Skeletal muscle tissue (tissue), 4 donors: ENCODE measurements around the gene PAPOLG. TPM values are rescaled to one million over a fixed set of nuclear protein-coding genes. Genes with fewer than 3 reads are reported as not detected.

Experiments
- H3K27ac ChIP-seq: one replicate; pipeline ENCODE4 v1.7.0; 2013; ENCODE audit warnings: mild to moderate bottlenecking, low read depth, low read length, inconsistent platforms
- H3K27me3 ChIP-seq, 3 donors: one replicate each; pipeline ENCODE4 v1.7.0; 2013; ENCODE audit warnings: low read length in 3 of 3; ENCODE audit not compliant: control insufficient read depth in 3 of 3, insufficient read depth in 3 of 3
- H3K36me3 ChIP-seq, 3 donors: one replicate each; pipeline ENCODE4 v1.7.0; 2013; ENCODE audit warnings: low read length in 3 of 3; ENCODE audit not compliant: control insufficient read depth in 3 of 3, insufficient read depth in 3 of 3
- H3K4me1 ChIP-seq, 3 donors: one replicate each; pipeline ENCODE4 v1.7.0; 2013; ENCODE audit warnings: low read length in 3 of 3, mild to moderate bottlenecking in 3 of 3; ENCODE audit not compliant: control insufficient read depth in 3 of 3, insufficient read depth in 3 of 3
- H3K4me3 ChIP-seq, 3 donors: one replicate each; pipeline ENCODE4 v1.7.0; 2013; ENCODE audit warnings: low read length in 3 of 3
- H3K9ac ChIP-seq, 3 donors: one replicate each; pipeline ENCODE4 v1.7.0; 2013; ENCODE audit warnings: low read length in 3 of 3, mild to moderate bottlenecking in 3 of 3, moderate library complexity in 2 of 3, low read depth in 1 of 3
- H3K9me3 ChIP-seq, 3 donors: one replicate each; pipeline ENCODE4 v1.7.0; 2013; ENCODE audit warnings: low read length in 3 of 3; ENCODE audit not compliant: control insufficient read depth in 3 of 3
- total RNA-seq: library from RNA; depleted of rRNA; stranded (reverse); fragments of >200 nt; gene quantifications from one replicate; pipeline ENCODE4 v1.2.3, GENCODE V29; 2014
- donor health status: Osteomylitis.

The PAPOLG gene
- total RNA-seq, 1 donor from 2014 or later: 10.4 TPM

- Histone ChIP-seq H3K27ac (no peak overlapping the region), H3K4me1 (no peaks in the 10 kb centered on the region), H3K9ac (no peak overlapping the region), H3K9me3 (no peaks in the 10 kb centered on the region), H3K36me3 (no peaks in the 10 kb centered on the region), H3K27me3 (peaks cover 0 to 5% (median 5%) of the 10 kb centered on the region in 3 donors), H3K4me3 (no peak overlapping the region)
These were observed 76.6 kb downstream of the PAPOLG start for GRCh38 chr2:60832621-60833020.

- Histone ChIP-seq H3K36me3 (no peaks in the 10 kb centered on the region), H3K9ac (no peak overlapping the region), H3K27me3 (peaks cover 0 to 5% (median 5%) of the 10 kb centered on the region in 3 donors), H3K4me3 (no peak overlapping the region), H3K4me1 (no peaks in the 10 kb centered on the region), H3K9me3 (no peaks in the 10 kb centered on the region), H3K27ac (peak overlapping the region; percentile 36)
These were observed 78.2 kb downstream of the PAPOLG start for GRCh38 chr2:60834270-60834717.

DNA sequence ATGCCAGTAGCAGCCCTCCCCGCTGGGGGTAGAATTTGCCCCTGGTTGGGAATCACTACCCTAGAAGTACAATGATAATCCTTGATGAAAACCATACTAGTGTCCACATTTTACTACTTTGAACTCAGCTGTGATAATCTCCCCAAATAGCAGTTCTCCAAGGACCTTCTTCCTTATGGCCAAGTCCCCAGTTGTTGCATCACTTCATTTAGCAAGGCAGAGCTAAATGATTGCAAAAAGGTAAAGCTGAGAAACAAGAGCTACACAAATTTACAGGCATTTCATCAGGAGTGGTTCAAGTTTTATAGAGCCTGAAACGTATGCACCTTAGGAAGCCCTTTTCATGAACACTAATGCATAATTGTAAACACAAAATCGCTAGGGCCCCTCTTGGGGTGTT is 80.4 kb downstream of the PAPOLG start:
- Histone ChIP-seq H3K9me3 (no peaks in the 10 kb centered on the region), H3K4me1 (no peaks in the 10 kb centered on the region), H3K27ac (no peak overlapping the region), H3K4me3 (no peak overlapping the region), H3K36me3 (no peaks in the 10 kb centered on the region), H3K9ac (no peak overlapping the region), H3K27me3 (peaks cover 0 to 5% (median 5%) of the 10 kb centered on the region in 3 donors)

DNA sequence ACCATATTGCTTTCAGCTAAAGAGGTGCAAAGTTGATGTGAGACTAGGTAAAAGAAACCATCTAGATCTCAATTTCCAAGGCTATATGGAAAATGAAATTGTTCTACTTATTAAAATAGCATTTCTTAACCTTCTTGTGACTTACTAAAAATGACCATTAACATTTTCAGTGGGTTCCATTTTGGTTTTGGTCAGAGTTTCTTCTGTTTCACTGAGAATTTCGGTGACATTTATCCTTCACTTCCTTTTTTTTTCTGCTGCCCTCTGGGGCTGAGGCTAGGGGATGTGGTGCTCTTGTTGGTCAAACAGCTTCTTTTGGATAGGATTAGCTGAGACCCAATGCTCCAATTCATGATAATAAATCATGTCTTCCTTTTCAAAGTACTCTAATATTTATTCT is 81.1 kb downstream of the PAPOLG start:
- Histone ChIP-seq H3K9me3 (no peaks in the 10 kb centered on the region), H3K27me3 (peaks cover 0 to 5% (median 5%) of the 10 kb centered on the region in 3 donors), H3K9ac (no peak overlapping the region), H3K4me3 (no peak overlapping the region), H3K27ac (no peak overlapping the region), H3K4me1 (no peaks in the 10 kb centered on the region), H3K36me3 (no peaks in the 10 kb centered on the region)

- Histone ChIP-seq H3K9me3 (no peaks in the 10 kb centered on the region), H3K27ac (no peak overlapping the region), H3K4me1 (no peaks in the 10 kb centered on the region), H3K9ac (no peak overlapping the region), H3K36me3 (no peaks in the 10 kb centered on the region), H3K27me3 (peaks cover 0 to 5% (median 5%) of the 10 kb centered on the region in 3 donors), H3K4me3 (no peak overlapping the region)
These were observed 82.4 kb downstream of the PAPOLG start for GRCh38 chr2:60838481-60838880.

DNA sequence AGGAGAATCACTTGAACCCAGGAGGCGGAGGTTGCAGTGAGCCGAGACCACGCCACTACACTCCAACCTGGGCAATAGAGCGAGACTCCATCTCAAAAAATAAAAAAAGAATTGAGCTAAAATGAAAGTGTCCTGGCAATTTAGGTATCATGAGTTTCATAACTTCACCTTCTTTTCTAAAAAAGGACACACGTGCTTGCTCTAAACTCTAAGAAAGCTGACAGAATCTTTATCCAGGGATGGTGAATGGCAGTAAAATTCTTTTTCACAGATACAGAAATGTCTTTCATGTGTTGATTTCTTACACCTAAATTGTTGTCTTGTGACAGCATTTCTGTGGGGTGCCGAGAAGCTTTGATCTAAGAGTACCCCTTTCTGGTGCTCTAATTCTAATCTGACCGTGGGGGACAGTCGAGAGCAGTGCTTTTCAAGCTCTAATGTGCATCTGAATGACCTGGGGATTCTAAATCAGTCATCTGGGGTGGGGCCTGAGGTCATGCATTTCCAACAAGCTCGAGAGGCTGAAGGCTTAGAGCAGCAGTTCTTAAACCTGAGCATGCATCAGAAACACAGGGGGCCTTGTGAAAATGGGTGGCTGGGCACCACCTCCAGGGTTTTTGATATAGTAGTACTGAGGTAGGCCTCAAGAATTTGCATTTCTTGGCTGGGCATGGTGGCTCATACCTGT is 83.2 kb downstream of the PAPOLG start:
- Histone ChIP-seq H3K4me3 (no peak overlapping the region), H3K27me3 (peaks cover 0 to 5% (median 5%) of the 10 kb centered on the region in 3 donors), H3K27ac (no peak overlapping the region), H3K4me1 (no peaks in the 10 kb centered on the region), H3K36me3 (no peaks in the 10 kb centered on the region), H3K9ac (no peak overlapping the region), H3K9me3 (no peaks in the 10 kb centered on the region)

DNA sequence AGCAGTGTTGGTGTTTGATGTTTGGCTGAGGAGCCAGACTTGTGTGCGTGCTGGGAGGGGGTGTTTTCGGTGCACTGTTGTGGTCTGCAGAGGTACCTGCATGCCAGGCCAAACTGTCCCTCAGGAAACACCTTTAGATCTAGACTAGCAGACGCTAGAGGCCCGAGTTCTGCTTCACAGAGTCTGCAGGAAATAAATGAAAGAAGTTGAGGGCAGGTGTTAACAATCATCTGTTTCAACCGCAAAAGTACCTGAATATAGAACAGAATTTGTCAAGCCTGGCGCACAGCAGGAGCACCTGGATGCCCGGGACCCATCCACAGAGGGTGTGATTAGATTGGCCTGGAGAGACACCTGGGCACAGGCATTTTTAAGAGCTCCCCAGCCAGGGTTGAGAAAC is 84.8 kb downstream of the PAPOLG start:
- H3K27ac ChIP-seq: no peak overlapping the region
- H3K36me3 ChIP-seq: no peaks in the 10 kb centered on the region
- H3K4me1 ChIP-seq: no peaks in the 10 kb centered on the region
- H3K9me3 ChIP-seq: no peaks in the 10 kb centered on the region
- no peak overlapping the region for H3K4me3 ChIP-seq
- peaks cover 0 to under 1% (median 0%) of the 10 kb centered on the region in 3 donors for H3K27me3 ChIP-seq
- no peak overlapping the region for H3K9ac ChIP-seq

DNA sequence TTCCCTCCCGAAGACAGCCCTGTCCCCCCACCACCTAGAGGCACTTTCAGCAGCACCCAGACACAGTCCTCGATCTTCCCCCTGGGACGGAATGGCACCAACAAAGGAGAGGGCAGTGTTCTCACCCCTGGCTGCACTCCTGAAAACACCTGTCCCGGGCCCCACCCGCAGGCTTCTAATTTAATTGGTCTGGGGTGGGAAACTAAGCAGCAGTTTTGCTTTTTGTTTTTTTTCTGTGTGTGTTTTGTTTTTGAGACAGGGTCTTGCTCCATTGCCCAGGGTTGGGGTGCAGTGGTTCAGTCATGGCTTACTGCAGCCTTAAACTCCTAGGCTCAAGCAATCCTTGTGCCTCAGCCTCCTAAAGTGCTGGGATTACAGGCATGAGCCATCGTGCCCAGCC is 86.9 kb downstream of the PAPOLG start:
- Histone ChIP-seq H3K36me3 (no peaks in the 10 kb centered on the region), H3K9me3 (no peaks in the 10 kb centered on the region), H3K4me1 (no peaks in the 10 kb centered on the region), H3K27ac (no peak overlapping the region), H3K9ac (no peak overlapping the region), H3K27me3 (no peaks in the 10 kb centered on the region), H3K4me3 (no peak overlapping the region)

DNA sequence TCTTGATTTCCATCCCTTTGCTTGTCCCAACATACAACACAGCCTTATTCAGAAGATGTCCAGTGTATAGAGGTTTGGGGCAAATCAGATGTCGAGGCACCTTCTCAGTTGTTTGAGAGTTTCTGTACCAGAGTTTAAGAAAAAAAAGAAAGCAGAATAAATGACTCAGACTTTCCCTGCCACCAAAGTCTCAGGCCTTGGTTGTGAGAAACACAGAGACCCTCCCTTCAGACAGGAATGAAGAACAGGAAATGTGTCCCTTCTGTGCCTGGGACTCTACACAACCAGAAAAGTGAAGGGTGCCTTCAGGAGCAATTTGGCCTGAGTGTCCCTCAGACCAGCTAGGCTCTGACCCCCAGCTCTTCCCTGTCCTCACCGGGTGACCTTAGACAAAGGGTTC is 88.0 kb downstream of the PAPOLG start:
- no peaks in the 10 kb centered on the region for H3K36me3 ChIP-seq
- H3K4me3 ChIP-seq: no peak overlapping the region
- H3K27me3 ChIP-seq: no peaks in the 10 kb centered on the region
- no peak overlapping the region for H3K9ac ChIP-seq
- H3K9me3 ChIP-seq: no peaks in the 10 kb centered on the region
- H3K27ac ChIP-seq: no peak overlapping the region
- H3K4me1 ChIP-seq: no peaks in the 10 kb centered on the region

- H3K27me3 ChIP-seq: no peaks in the 10 kb centered on the region
- no peaks in the 10 kb centered on the region for H3K4me1 ChIP-seq
- H3K36me3 ChIP-seq: no peaks in the 10 kb centered on the region
- H3K9me3 ChIP-seq: no peaks in the 10 kb centered on the region
- no peak overlapping the region for H3K9ac ChIP-seq
- H3K27ac ChIP-seq: no peak overlapping the region
- H3K4me3 ChIP-seq: no peak overlapping the region
These were observed 91.8 kb downstream of the PAPOLG start for GRCh38 chr2:60847854-60848253.
